Kidney epithelial cell (primary cell): ENCODE data around the gene SLC16A2. TPM values are rescaled to one million over a fixed set of nuclear protein-coding genes. Genes with fewer than 3 reads are reported as not detected.
"Not testable (repeated sequence)": the region's sequence is repeated elsewhere in the genome, so short reads cannot be mapped to it uniquely, and the experiment has no call there.

Experiments used
- DNase-seq: peaks from one replicate; pipeline ENCODE4 v3.0.0-alpha.2; 2010; ENCODE audit warnings: low read depth
- H3K27me3 ChIP-seq: 2 replicates; pipeline ENCODE4 v1.6.0; 2011; ENCODE audit warnings: low read length; ENCODE audit not compliant: control insufficient read depth, insufficient read depth
- H3K36me3 ChIP-seq: 2 replicates; pipeline ENCODE4 v1.5.1; 2011; ENCODE audit warnings: low read length; ENCODE audit not compliant: control insufficient read depth, insufficient read depth
- H3K4me3 ChIP-seq: 2 replicates; pipeline ENCODE4 v1.5.1; 2011; ENCODE audit warnings: low read depth, mild to moderate bottlenecking, control low read depth, low read length
- total RNA-seq: library from RNA; depleted of rRNA; stranded (reverse); fragments of >200 nt; gene quantifications from 2 replicates; pipeline ENCODE4 v1.2.3, GENCODE V29; 2015
- TF ChIP-seq, protein P1 (sequence below): IDR thresholded peaks from 2 replicates; pipeline ENCODE4 v1.5.1; 2011; ENCODE audit warnings: mild to moderate bottlenecking, moderate library complexity, low read length, control low read depth, inconsistent platforms; ENCODE audit not compliant: insufficient read depth, poor library complexity, severe bottlenecking

Gene SLC16A2
- total RNA-seq, 1 donor from 2014 or later: 5.0 TPM

DNA sequence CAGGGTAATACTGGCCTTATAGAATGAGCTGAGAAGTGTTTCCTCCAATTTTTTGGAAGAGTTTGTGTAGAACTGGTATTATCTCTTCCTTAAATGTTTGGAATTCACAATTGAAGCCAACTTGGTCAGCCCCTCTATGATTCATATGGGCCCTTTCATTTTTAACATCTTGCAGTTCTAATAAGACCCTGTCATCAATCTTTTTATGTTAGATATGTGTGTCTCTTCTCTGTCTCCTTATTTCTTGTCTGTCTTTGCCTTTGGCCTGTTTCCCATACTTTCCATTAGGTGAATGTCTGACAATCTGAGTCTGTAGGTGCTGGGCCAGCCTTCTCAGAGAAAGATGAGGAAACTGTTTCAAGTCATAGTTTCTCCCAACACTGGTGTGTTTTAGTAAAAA lies 88.7 kb downstream of the SLC16A2 start:
- TF ChIP-seq, protein P1, sequence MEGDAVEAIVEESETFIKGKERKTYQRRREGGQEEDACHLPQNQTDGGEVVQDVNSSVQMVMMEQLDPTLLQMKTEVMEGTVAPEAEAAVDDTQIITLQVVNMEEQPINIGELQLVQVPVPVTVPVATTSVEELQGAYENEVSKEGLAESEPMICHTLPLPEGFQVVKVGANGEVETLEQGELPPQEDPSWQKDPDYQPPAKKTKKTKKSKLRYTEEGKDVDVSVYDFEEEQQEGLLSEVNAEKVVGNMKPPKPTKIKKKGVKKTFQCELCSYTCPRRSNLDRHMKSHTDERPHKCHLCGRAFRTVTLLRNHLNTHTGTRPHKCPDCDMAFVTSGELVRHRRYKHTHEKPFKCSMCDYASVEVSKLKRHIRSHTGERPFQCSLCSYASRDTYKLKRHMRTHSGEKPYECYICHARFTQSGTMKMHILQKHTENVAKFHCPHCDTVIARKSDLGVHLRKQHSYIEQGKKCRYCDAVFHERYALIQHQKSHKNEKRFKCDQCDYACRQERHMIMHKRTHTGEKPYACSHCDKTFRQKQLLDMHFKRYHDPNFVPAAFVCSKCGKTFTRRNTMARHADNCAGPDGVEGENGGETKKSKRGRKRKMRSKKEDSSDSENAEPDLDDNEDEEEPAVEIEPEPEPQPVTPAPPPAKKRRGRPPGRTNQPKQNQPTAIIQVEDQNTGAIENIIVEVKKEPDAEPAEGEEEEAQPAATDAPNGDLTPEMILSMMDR: no peak
- no peak for DNase-seq
- Histone ChIP-seq H3K36me3 (no peaks in the 10 kb centered on the region), H3K4me3 (no peak overlapping the region), H3K27me3 (no peaks in the 10 kb centered on the region)

DNA sequence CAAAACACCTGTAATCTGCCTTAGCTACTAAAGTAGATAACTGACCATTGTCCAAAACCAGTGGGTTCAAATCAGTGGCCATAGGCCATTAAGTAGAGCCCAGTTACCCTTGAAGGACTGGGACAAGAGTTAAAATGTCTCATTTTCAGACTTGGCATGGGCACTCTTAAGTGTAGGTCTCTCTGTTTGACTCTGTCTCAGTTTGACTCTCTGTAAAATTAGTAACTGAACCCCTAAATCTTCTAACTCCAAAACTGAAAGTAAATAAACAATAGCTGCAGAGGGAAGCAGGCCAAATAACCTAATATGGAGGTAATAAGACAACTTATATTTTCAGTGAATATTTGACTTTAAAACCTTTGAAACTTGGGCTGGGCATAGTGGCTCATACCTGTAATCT lies 89.1 kb downstream of the SLC16A2 start:
- Histone ChIP-seq H3K36me3 (no peaks in the 10 kb centered on the region), H3K27me3 (no peaks in the 10 kb centered on the region), H3K4me3 (no peak overlapping the region)
- TF ChIP-seq, protein P1: no peak
- DNase-seq: no peak

DNA sequence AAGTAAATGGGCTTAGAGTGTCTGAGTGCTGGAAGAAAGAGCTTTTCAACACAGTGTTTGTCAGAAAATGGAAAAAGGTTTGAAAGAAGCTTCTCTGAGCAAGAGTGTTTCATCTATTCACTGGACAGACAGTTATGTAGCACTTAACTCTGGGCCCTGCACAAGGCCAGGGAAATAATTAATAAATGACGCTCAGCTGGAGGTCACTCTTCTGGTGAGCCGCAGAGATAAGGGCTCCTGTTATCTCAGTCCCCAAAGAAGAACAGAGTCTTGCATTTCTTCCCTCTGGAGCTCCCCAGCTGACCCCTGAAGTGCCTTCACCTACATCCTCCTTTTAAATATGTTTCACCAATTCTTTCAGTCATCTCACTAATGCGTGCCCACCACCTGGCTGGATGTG lies 90.4 kb downstream of the SLC16A2 start:
- H3K36me3 ChIP-seq: no peaks in the 10 kb centered on the region
- no peak overlapping the region for H3K4me3 ChIP-seq
- TF ChIP-seq, protein P1: no peak
- H3K27me3 ChIP-seq: no peaks in the 10 kb centered on the region
- no peak for DNase-seq

DNA sequence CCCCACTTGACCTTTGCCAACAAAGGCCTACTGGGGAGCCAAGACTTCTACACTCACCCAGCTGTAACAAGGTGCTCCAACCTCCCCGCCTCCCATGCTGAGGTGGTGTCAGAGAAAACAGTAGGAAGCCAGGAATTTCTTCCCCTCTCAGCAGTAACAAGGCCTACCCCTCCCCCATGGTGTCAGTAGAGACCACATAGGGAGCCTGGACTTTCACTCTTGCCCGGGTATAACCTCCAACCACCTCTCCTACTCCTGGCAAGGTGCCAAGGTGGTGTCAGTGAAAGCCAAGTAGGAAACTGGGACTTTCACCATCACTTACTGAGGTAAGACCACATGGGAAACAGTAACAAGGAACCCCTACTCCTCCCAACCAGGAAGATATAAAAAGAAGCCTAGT lies 93.1 kb downstream of the SLC16A2 start:
- H3K27me3 ChIP-seq: no peaks in the 10 kb centered on the region
- no peak for DNase-seq

DNA sequence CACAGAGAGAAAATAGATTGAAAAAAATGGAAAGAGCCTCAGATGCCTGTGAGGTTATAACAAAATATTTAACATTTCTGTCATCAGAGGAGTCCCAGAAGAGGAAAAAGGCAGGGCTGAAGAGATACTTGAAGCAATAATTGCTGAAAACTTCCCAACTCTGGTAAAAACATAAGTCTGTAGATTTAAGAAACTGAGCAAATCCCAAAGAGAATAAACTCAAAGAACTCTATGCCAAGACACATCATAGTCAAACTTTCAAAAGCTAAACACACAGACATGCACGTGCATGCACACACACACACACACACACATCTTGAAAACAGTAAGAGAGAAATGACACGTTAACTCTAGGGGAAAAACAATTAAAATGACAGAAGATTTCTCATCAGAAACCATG lies 94.1 kb downstream of the SLC16A2 start:
- Histone ChIP-seq H3K27me3 (no peaks in the 10 kb centered on the region), H3K4me3 (no peak overlapping the region), H3K36me3 (no peaks in the 10 kb centered on the region)
- no peak for DNase-seq
- TF ChIP-seq, protein P1: no peak

More for the DNA sequence above, 93.1 kb downstream of the SLC16A2 start:
- no peak overlapping the region for H3K4me3 ChIP-seq
- TF ChIP-seq, protein P1: no peak
- no peaks in the 10 kb centered on the region for H3K36me3 ChIP-seq

DNA sequence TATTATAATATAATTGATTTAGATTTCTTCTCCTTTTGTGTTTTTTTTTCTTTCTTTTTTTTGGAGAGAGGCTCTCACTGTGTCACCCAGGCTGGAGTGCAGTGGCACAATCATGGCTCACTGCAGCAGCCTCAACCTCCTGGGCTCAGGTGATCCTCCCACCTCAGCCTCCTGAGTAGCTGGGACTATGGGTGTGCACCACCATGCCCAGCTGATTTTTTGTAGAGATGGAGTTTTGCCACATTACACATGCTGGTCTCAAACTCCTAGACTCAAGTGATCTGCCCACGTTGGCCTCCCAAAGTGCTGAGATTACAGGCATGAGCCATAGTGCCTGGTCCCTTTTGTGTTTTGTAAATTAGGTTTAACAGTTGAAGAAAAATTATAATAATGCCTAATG lies 94.7 kb downstream of the SLC16A2 start:
- H3K27me3 ChIP-seq, H3K36me3 ChIP-seq, DNase-seq, H3K4me3 ChIP-seq: not testable (repeated sequence)
